Kidney (tissue), 14 donors: ENCODE data around the gene GALNS. TPM values are rescaled to one million over a fixed set of nuclear protein-coding genes. Genes with fewer than 3 reads are reported as not detected.

ENCODE experiments used
- DNase-seq, 5 donors: peaks; one replicate each; pipeline ENCODE4 v3.0.0-alpha.2; 2013 to 2020
- FAIRE-seq: peaks from 2 replicates; lab custom pipeline; 2012; peaks lifted over from hg19 to GRCh38; lab: Jason Lieb, UNC
- H3K27ac ChIP-seq, 2 donors: one replicate each; pipeline ENCODE4 v1.7.0; 2013; ENCODE audit warnings: low read depth in 2 of 2, low read length in 2 of 2, inconsistent platforms in 1 of 2
- H3K27me3 ChIP-seq: one replicate; pipeline ENCODE4 v1.7.1; 2013; ENCODE audit warnings: low read length, inconsistent platforms; ENCODE audit not compliant: control insufficient read depth, insufficient read depth
- H3K36me3 ChIP-seq, 3 donors: one replicate each; pipeline versions ENCODE4 v1.7.0 to v1.7.1; 2013; ENCODE audit warnings: low read length in 3 of 3, control low read depth in 1 of 3, inconsistent platforms in 1 of 3; ENCODE audit not compliant: insufficient read depth in 3 of 3, control insufficient read depth in 2 of 3
- H3K4me1 ChIP-seq, 3 donors: one replicate each; pipeline versions ENCODE4 v1.7.0 to v1.7.1; 2013; ENCODE audit warnings: low read length in 3 of 3, inconsistent platforms in 1 of 3, low read depth in 1 of 3; ENCODE audit not compliant: control insufficient read depth in 2 of 3, insufficient read depth in 2 of 3
- H3K4me3 ChIP-seq, 3 donors: one replicate each; pipeline versions ENCODE4 v1.7.0 to v1.8.1; 2013; ENCODE audit warnings: low read length in 3 of 3, control low read depth in 1 of 3, inconsistent platforms in 1 of 3
- H3K9ac ChIP-seq, 3 donors: one replicate each; pipeline versions ENCODE4 v1.7.0 to v1.7.1; 2013; ENCODE audit warnings: low read length in 3 of 3, control low read depth in 1 of 3, inconsistent platforms in 1 of 3
- H3K9me3 ChIP-seq, 3 donors: one replicate each; pipeline versions ENCODE4 v1.7.0 to v1.7.1; 2013; ENCODE audit warnings: low read length in 3 of 3, control low read depth in 1 of 3, inconsistent platforms in 1 of 3; ENCODE audit not compliant: control insufficient read depth in 2 of 3, insufficient read depth in 1 of 3
- CTCF ChIP-seq: IDR thresholded peaks from 3 replicates; pipeline ENCODE4 v1.5.1; 2012; ENCODE audit warnings: mild to moderate bottlenecking, moderate library complexity, borderline replicate concordance; ENCODE audit not compliant: insufficient read depth; ENCODE audit errors: extremely low read depth
- intact Hi-C: fragments of 100-400 bp; cut with DNase I; formaldehyde crosslinking; loops from one replicate; pipeline ENCODE4 v1.11.1; 2022
- polyA plus RNA-seq: library from polyadenylated mRNA; stranded (reverse); fragments of 350-450 nt; fragmentation: Illumina TruSeq; extraction: RNeasy Lipid Tissue Mini Kit (QIAGEN cat#74804); gene quantifications from one replicate; pipeline ENCODE4 v1.2.3, GENCODE V29; 2014; ENCODE audit warnings: low read depth, low replicate concordance; ENCODE audit not compliant: insufficient read depth
- total RNA-seq: library from RNA; stranded (reverse); fragmentation: NEBNext Ultra II Directional; extraction: Animal tissue kit (Norgen Biotek cat#: 25700); gene quantifications from one replicate; pipeline ENCODE4 v1.2.1, GENCODE V29; 2021
- donor health status: control.
- donor health status: control.
- donor health status: control.
- donor health status: control.
- donor health status: control.
- donor health status: DM: yes; HTN: yes; CAD: no.
- donor health status: Normal renal cell carcinoma (clear cell type).

Gene GALNS
- total and polyA plus RNA-seq, 2 donors from 2014 or later = 15.8 to 37.2 TPM

GRCh38 chr16:88901718-88902337 is 45.1 kb upstream of the GALNS start:
- intact Hi-C loops = no loop called here
- TF ChIP-seq CTCF = no peak
- no peak overlapping the region for H3K27ac ChIP-seq
- no peaks in the 10 kb centered on the region for H3K27me3 ChIP-seq
- no peak overlapping the region for H3K4me3 ChIP-seq
- H3K9ac ChIP-seq = no peak overlapping the region
- no peaks in the 10 kb centered on the region for H3K9me3 ChIP-seq
- DNase-seq (no peak), FAIRE-seq (no peak)
- H3K4me1 ChIP-seq = no peaks in the 10 kb centered on the region
- H3K36me3 ChIP-seq = no peaks in the 10 kb centered on the region

DNA sequence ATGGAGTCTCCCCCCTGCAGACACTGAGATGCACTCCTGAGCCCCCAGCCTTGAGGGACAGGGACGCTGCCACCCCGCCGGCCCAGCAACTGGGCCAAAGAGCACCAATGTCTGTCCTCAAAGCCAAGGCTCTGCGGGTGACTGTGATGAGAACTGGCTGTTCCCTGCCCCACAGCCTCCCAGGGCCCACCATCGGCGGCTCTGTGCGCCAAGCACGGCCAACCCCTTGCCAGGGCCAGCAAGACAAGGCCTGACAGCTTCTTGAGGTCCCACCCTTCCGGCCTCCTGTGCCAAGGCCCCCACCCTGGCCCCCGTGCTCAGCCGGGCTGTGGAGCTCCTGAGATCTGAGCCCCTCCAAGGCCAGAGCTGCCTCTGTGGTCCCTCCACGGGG is 43.9 kb upstream of the GALNS start:
- Histone ChIP-seq H3K36me3 (no peaks in the 10 kb centered on the region), H3K4me1 (no peaks in the 10 kb centered on the region), H3K27me3 (no peaks in the 10 kb centered on the region), H3K9me3 (no peaks in the 10 kb centered on the region), H3K27ac (no peak overlapping the region), H3K9ac (no peak overlapping the region), H3K4me3 (no peak overlapping the region)
- intact Hi-C loops = no loop called here
- DNase-seq (no peak), FAIRE-seq (no peak)
- no peak for TF ChIP-seq CTCF

GRCh38 chr16:88899901-88900661 is 43.3 kb upstream of the GALNS start:
- Histone ChIP-seq H3K4me1 (no peaks in the 10 kb centered on the region), H3K4me3 (no peak overlapping the region), H3K9me3 (no peaks in the 10 kb centered on the region), H3K9ac (no peak overlapping the region), H3K27me3 (no peaks in the 10 kb centered on the region), H3K27ac (no peak overlapping the region), H3K36me3 (no peaks in the 10 kb centered on the region)
- FAIRE-seq = no peak
- TF ChIP-seq CTCF = no peak
- no peak for DNase-seq
- intact Hi-C loops = no loop called here
